KBM-7 (cell line): ENCODE results near the gene SOSTDC1.
A peak's percentile ranks its signal among the peaks of the same experiment; 100 is the strongest.
"Not testable (repeated sequence)": the region's sequence is repeated elsewhere in the genome, so short reads cannot be mapped to it uniquely, and the experiment has no call there.

ENCODE experiments used
- DNase-seq: peaks from one replicate; pipeline ENCODE4 v3.0.0-alpha.2; 2015
- in situ Hi-C: fragments of 300-500 bp; cut with MboI; formaldehyde crosslinking; loops from 2 replicates; pipeline ENCODE4 v1.14.3; 2020; ENCODE audit warnings: low sequenced_read_pairs, low pct_unique_long_range_greater_than_20kb, mixed read lengths

SOSTDC1 gene

GRCh38 chr7:16465469-16466361 lies at the start of gene SOSTDC1:
Gene SOSTDC1, minus strand, starts transcription at chr7:16465738. Its CDS starts 70 bp downstream, at chr7:16465668.
- in situ Hi-C loops = no loop called here
- DNase-seq = peak; percentile 11

- in situ Hi-C loops = no loop called here
- no peak for DNase-seq
Observed at GRCh38 chr7:16514729-16515128, 49.2 kb upstream of the SOSTDC1 start.

- in situ Hi-C loops = no loop called here
- DNase-seq = no peak
Observed at GRCh38 chr7:16514271-16514670, 48.7 kb upstream of the SOSTDC1 start.

- no peak for DNase-seq
- in situ Hi-C loops = no loop called here
Observed at GRCh38 chr7:16512097-16512496, 46.6 kb upstream of the SOSTDC1 start.

- in situ Hi-C loops = no loop called here
- no peak for DNase-seq
Observed at GRCh38 chr7:16511314-16511713, 45.8 kb upstream of the SOSTDC1 start.

- in situ Hi-C loops = no loop called here
- DNase-seq = peak; percentile 20
Observed at GRCh38 chr7:16509829-16510228, 44.3 kb upstream of the SOSTDC1 start.

GRCh38 chr7:16506422-16506821 lies 40.9 kb upstream of the SOSTDC1 start:
- in situ Hi-C loops = not testable (repeated sequence)

GRCh38 chr7:16504019-16504418 lies 38.5 kb upstream of the SOSTDC1 start:
- in situ Hi-C loops = no loop called here
- no peak for DNase-seq

More at GRCh38 chr7:16506422-16506821, 40.9 kb upstream of the SOSTDC1 start:
- not testable (repeated sequence) for DNase-seq

GRCh38 chr7:16502303-16502702 lies 36.8 kb upstream of the SOSTDC1 start:
- DNase-seq = no peak
- in situ Hi-C loops = no loop called here

GRCh38 chr7:16498122-16498521 lies 32.6 kb upstream of the SOSTDC1 start:
- no peak for DNase-seq
- in situ Hi-C loops = no loop called here

- no peak for DNase-seq
- in situ Hi-C loops = no loop called here
Observed at GRCh38 chr7:16494955-16495719, 29.6 kb upstream of the SOSTDC1 start.

GRCh38 chr7:16494551-16494950 lies 29.0 kb upstream of the SOSTDC1 start:
- DNase-seq = no peak
- in situ Hi-C loops = no loop called here

- no peak for DNase-seq
- in situ Hi-C loops = no loop called here
Observed at GRCh38 chr7:16493266-16493665, 27.7 kb upstream of the SOSTDC1 start.

GRCh38 chr7:16492513-16493062 lies 27.1 kb upstream of the SOSTDC1 start:
- DNase-seq = peak; percentile 13
- in situ Hi-C loops = no loop called here

- in situ Hi-C loops = no loop called here
- DNase-seq = no peak
Observed at GRCh38 chr7:16491148-16491547, 25.6 kb upstream of the SOSTDC1 start.

- DNase-seq = no peak
- in situ Hi-C loops = no loop called here
Observed at GRCh38 chr7:16484453-16485158, 19.1 kb upstream of the SOSTDC1 start.

GRCh38 chr7:16479591-16479990 lies 14.1 kb upstream of the SOSTDC1 start:
- in situ Hi-C loops = no loop called here
- DNase-seq = no peak

GRCh38 chr7:16479161-16479560 lies 13.6 kb upstream of the SOSTDC1 start:
- DNase-seq = no peak

GRCh38 chr7:16471933-16472332 lies 6.4 kb upstream of the SOSTDC1 start:
- in situ Hi-C loops = no loop called here
- DNase-seq = no peak

More at GRCh38 chr7:16479161-16479560, 13.6 kb upstream of the SOSTDC1 start:
- in situ Hi-C loops = no loop called here
